GM20000 (cell line): Measurements from ENCODE around the gene MED16.

Experiments
- DNase-seq: peaks from one replicate; pipeline ENCODE4 v3.0.0; 2012; ENCODE audit warnings: low spot score
- CTCF ChIP-seq: IDR thresholded peaks from 2 replicates; pipeline ENCODE4 v1.5.1; 2012; ENCODE audit warnings: mild to moderate bottlenecking, control low read depth; ENCODE audit errors: extremely low read depth, missing control alignments

Gene MED16

DNA sequence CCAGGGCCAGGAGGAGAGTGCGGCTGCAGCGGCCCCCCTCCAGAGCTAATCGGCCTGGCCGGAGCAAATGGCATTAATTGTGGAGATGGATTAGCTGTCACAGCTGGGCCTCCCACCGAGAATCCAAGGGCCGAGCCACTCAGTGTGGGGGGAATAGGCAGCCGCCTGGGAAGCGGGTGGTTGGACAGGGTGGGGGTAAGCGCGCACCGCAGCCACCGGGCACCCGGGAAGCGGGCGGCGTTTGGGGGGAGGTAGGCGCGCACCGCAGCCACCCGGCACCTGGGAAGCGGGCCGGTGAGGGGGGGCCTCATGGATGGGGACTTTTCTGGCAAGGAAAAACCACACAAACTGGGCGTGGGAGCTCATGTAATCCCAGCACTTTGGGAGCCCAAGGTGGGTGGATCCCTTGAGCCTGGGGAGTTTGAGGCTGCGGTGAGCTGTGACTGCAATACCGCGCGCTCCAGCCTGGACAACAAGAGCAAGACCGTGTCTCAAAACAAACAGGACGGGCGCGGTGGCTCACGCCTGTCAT is 10.3 kb upstream of the MED16 start:
- no peak for DNase-seq

DNA sequence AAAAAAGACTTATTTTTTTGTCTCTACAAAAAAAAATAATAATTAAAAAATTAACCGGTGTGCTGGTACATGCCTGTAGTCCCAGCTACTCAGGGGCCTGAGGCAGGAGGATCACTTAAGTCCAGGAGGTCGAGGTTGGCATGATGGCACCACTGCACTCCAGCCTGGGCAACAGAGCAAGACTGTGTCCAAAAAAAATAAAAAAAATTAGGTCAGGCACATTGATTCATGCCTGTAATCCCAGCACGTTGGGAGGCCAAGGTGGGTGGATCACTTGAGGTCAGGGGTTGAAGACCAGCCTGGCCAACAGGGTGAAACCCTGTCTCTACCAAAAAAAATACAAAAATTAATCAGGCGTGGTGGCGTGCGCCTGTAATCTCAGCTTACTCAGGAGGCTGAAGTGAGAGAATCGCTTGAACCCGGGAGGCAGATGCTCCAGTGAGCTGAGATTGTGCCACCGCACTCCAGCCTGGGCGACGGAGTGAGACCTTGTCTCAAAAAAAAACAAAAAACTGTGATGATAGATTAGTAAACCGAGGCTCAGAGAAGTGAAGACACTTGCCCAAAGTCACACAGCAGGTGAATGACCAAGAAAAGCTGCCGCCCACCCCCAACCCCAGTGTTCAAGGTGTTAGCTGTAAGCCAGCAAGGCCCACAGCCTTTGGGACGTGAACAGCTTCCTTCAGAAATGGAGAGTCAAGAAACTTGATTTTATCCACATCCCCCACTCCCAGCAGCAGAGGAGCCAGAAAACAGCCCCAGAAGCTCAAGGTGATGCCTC is 9.6 kb upstream of the MED16 start:
- DNase-seq: no peak
- no peak for TF ChIP-seq CTCF

More for the DNA sequence above, 10.3 kb upstream of the MED16 start:
- TF ChIP-seq CTCF: no peak

- no peak for DNase-seq
- TF ChIP-seq CTCF: no peak
These were observed 9.0 kb upstream of the MED16 start for GRCh38 chr19:902093-902370.

GRCh38 chr19:901216-902092 is 8.5 kb upstream of the MED16 start:
- no peak for TF ChIP-seq CTCF
- no peak for DNase-seq

- no peak for DNase-seq
These were observed 7.5 kb upstream of the MED16 start for GRCh38 chr19:900302-901111.

GRCh38 chr19:900043-900301 is 7.0 kb upstream of the MED16 start:
- DNase-seq: no peak
- TF ChIP-seq CTCF: no peak

More at GRCh38 chr19:900302-901111, 7.5 kb upstream of the MED16 start:
- no peak for TF ChIP-seq CTCF
